GM11168 (cell line): ENCODE measurements around the gene CUL2.

Experiments
- in situ Hi-C: fragments of 300-500 bp; cut with MboI; formaldehyde crosslinking; loops from one replicate; pipeline ENCODE4 v1.12.0; 2022; ENCODE audit warnings: low sequenced_read_pairs; ENCODE audit not compliant: unreplicated experiment

The CUL2 gene

DNA sequence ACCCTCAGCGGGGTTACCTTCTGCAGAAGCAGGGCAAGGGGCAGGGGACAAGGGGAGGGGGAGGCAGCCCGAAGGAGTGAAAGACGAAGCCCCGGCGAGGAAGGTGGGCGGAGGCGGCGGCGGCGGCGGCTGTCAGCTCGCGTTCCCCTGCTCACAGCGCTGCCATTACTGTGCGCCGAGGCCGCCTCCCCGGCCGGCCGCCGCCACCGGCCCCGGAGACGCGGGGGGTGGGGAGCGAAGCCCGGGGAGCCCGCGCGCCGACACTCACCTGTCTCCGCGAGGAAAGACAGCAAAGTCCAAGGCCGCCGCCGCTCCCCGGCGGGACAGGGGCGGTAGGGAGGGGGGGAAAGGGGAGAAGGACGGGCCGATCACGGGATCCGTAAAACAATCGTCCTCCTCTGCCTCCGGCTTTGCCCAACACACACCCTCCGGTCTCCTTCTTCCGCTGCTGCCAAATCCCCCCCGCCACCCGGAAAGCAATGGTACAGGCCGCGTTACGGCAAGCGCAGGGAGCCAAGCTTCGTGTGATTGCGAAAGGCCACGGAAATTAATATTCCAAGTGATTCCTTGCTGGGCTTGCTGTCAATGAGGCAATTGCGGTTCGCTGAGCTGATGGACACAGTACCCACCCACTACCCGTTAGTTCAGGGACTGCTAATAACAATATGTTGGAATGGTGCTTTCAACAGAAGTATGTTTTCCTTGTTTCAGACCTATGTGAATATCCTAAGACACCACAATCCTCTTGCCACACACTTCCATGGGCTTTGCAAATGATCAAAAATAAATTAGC, at the start of gene CUL2:
TSS of gene CUL2 (minus strand) at position 180 of the 793 bp plus-strand sequence. CDS start 19,024 bp downstream, outside the sequence.
- in situ Hi-C loops, result no loop called here

DNA sequence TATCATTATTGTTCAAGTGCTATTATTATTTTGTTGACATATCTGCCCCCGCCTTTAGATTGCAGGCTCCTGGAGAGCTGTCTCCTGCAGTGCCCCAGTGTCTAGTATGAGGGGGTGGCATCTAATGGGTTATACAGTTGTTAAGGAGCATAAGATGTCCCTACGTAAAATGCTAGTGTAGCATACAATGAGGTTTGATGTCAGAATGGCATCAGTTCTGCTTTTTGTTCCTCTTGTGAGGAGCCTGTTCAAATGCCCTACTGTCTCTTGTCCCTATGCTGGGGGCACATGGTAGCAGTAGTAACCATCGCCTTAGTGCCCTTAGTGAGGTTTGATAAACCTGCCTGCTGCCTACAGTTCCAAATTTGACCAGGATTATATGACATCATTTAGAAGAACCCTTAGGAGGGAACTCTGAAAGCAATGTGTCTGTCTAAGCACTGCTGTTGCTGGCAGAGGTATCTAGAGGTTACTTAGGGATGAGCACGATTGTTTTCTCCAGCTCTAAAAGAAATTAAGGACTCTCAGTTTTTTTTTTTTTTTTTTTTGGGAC, 46.2 kb upstream of the CUL2 start:
- in situ Hi-C loops, result no loop called here

DNA sequence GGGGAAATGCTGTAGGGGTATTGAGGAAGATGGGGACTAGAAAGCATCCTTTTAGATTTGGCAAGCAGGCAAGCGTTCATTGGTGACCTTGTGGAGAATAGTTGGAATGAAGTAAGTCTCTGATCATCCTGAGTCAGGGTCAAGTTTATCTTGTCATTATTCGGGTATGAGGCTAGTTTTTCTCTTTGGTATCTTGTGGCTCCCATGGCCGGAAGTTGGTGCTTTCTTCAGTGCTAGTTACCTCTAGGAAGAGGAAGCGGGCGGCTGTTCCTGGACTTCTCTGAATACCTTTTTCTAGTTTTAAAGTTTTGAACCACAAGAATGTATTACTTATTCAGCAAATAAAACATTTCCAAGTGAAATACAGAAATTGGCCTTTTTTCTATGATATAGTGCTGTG, 45.7 kb upstream of the CUL2 start:
- in situ Hi-C loops, result no loop called here

DNA sequence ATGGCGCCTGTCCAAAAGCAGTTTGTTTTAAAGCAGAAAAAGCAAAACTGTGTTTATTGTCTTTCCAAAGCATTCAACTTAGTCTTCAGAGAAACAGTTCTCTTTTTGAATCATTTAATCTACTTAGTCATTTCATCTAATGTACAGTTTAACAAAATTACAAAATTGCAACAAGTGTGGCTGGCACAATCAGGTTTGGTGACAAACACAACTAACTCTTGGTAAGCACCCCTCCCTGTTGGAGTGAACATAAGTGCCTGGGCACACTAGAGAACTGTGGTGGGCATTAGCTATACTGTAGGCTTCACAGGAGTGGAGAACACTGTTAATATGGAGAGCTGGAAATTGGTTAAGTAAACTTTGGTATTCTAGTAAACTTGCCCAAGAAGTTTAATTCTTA, 43.4 kb upstream of the CUL2 start:
- in situ Hi-C loops, result no loop called here

DNA sequence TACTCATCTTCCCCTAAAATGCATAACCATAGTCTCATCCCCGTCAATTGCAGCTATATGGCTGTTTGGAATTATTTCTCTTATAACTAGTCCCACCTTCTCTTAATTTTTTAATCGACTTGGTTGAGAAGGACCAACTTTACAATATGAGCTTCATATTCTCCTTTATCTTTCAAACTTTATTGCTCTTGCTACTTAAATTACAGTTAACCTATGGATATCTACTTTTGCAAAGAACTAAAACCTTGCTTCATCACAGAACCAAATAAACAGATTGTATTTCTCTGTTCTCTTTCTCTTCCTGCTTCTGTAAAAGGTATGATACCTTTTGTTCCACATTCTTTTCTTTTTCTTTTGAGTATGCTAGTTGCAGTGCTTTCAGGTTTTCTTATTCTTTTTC, 42.6 kb upstream of the CUL2 start:
- in situ Hi-C loops, result no loop called here

DNA sequence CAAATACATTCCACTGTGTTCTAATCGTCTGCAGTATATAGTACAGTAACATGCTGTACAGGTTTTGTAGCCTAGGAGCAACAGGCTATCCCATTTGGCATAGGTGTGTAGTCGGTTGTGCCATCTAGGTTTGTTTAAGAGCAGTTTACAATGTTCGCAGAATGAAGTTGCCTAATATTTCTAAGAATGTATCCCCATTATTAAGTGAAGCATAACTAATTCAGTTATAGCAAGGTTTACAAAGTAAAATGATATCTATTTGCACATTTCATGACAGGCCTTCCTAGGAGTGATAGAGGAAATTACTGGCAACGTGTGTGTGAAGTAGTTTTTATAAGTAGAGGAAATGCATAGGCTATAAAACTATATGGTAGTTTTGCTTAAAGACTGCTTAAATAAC, 40.5 kb upstream of the CUL2 start:
- in situ Hi-C loops, result no loop called here

DNA sequence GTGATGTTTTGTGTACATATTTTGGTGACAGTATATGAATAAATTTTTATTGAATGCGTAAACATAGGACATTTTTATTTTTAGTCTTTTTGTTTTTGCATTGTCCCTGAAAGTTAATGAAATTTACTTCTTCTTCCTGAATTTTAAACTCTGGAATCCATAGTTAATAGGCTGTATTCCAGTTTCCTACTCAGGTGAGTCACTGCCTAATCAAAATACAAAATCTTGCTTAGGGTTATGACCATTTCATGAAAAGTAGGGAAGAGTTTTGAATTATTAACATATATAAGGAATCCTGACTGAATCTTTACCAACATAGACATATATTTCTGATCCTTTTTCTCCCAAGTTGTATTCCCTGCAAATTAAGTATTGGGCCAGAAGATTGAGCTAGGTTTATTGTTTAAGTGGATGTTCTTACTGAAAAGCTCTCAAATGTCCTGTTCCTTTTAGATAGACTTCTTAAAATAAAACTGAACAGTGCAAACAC, 39.1 kb upstream of the CUL2 start:
- in situ Hi-C loops, result no loop called here

DNA sequence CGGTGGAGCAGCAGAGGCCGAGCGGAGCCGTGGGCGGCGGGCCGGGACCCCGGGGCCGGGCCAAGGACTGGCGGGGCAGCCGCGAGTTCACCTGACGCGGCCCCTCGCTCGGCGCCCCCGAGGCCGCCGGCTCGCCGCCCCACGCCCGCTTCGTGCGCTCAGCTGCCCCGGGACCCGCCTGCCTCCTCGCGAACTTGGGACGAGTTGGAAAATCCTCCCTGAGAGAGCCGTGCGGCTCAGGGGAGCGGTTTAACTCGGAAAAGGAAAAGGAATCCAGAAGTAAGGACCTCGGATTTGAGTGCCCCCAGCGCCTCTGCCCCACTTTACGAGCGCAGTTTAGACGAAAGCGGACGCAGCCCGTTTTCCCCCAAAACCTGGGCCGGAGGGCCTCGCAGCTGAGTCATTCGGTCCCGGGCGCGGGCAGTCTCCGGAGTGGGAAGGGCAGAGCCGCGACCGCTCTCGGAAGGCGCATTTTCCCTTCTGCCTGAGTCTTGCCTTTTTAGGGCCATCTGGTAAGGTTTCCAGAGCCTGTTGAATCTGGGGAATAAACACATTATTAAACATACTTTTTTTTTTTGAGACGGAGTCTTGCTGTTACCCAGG, 37.2 kb upstream of the CUL2 start:
- in situ Hi-C loops, result no loop called here

DNA sequence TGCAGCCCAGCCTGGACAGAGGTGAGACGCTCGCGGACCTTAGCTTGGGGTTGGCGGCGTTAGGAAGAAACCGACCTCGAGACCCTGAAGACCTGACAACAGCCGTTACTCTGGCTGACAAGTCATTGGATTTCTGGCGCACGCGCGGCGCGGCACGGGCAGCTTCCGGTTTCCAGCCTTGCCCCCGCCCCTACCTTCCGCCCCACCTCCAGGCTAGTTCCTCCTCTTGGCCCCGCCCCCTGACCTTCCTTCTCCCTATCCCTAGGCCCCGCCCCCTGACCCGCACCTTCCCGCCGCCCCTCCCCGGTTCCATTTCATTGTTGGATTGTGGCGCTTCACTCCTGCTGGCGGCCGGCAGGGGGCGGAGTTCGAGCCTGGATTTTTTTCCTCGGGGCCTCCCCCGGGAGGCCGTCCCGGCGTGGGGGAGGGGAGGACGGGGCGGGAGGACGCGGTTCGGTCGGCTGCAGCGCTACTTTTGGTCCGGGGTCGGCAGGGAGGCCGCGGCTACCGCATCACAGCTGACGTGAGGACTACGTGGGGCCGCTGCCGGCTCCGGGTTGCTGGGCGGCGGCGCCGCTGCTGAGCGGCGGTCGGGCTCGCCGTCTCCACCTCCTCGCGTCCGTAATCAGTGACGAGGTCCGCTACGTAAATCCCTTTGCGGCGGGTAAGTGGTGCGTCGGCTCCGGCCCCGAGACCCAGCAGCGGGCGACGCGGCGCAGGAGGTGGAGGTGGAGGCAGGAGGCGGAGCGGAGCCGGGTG, 36.6 kb upstream of the CUL2 start, which contains the start of gene CREM:
TSS of gene CREM (plus strand) at position 317 of the 759 bp plus-strand sequence. CDS start 10,990 bp downstream, outside the sequence.
- in situ Hi-C loops, result no loop called here

DNA sequence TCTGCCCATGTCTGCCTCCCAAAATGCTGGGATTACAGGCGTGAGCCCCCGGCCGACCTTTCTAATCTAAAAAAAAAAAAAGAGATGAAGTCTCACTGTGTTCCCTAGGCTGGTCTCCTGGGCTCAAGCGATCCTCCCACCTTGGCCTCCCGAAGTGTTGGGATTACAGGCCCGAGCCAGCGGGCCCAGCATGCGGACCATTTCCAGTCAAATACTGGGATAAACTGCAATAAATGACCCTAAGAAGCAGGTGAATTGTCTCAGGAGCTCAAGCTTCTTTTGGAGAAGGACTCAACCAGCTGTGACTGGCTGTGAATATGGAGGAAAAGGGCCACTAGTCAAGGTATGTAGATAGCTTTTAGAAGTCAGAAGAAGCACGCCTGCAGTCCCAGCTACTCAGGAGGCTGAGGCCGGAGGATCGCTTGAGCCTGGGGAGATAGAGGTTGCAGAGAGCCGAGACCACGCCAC, 36.0 kb upstream of the CUL2 start:
- in situ Hi-C loops, result no loop called here

DNA sequence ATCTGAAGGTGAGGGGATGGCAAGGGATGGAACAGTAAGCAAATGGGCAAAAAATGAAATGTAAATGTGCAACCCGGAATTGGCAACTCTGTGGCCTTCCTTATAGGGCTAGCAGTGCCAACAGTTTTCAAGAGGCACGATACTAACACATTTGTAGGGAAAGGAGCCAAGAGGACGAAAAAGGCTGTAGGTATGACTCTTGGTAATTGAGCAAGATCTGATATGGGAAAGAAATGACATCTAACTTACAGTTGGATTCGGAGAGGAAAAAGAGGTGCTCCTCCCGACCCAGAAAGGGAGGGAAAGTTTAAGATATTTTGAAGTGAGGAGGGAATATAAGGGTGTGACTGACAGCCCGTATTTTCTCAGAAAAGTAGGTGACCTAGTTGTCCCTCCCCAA, 34.4 kb upstream of the CUL2 start:
- in situ Hi-C loops, result loop anchor here (5.0 to 25.0 kb wide), 2 partner anchors 88 to 438 kb away; no protein-coding TSS in a partner anchor

DNA sequence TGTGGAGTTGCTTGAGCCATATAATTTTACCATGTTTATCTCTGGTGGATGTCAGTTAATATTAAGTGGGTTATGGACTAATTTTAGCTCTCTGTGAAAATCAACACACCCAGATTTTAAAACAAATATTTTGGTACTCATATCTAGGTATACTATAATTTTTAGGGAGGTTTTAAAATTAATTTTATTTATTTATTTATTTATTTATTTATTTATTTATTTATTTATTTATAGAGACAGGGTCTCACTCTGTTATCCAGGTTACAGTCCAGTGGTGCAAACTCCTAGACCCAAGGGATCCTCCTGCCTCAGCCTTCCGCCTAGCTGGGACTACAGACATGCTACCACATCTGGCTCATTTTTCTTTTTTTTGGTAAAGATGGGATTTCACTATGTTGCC, 29.2 kb upstream of the CUL2 start:
- in situ Hi-C loops, result loop anchor here (25.0 kb wide), 1 partner anchor 443 kb away; no protein-coding TSS in a partner anchor

DNA sequence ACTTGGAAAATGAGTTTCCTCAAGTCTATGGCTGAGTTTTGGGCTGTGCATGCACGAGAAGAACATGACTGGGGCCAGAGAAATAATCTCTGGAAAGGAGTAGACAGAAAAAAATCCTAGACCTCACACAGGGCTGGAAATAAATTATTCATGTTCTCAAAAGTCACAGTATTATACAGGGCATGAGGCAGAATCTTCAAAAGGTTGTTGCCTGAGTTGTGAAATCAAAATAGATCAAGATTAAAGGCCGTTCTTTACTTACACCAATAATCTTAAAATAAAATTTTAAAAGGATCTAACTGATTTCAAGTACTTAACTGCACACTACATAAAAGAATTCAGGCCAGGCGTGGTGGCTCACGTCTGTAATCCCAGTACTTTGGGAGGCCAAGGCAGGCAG, 22.4 kb upstream of the CUL2 start:
- in situ Hi-C loops, result loop anchor here (25.0 kb wide), 1 partner anchor 450 kb away; no protein-coding TSS in a partner anchor

DNA sequence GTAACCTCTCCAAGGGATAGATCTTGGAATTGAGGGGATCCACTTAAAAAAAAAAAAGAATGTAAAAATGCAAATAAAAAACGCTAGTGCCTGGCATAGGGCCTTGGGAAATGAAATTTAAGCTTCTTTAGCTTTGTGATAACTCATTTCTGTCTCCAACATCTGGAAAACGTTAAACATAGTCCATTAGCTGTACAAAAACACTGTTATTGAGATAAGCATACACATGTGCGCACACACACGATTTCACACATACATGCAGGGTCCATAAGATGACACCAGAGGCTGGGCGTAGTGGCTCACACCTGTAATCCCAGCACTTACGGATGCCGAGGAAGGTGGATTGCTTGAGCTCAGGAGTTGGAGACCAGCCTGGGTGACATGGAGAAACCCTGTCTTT, 13.7 kb upstream of the CUL2 start:
- in situ Hi-C loops, result loop anchor here (25.0 kb wide), 1 partner anchor 458 kb away; no protein-coding TSS in a partner anchor

DNA sequence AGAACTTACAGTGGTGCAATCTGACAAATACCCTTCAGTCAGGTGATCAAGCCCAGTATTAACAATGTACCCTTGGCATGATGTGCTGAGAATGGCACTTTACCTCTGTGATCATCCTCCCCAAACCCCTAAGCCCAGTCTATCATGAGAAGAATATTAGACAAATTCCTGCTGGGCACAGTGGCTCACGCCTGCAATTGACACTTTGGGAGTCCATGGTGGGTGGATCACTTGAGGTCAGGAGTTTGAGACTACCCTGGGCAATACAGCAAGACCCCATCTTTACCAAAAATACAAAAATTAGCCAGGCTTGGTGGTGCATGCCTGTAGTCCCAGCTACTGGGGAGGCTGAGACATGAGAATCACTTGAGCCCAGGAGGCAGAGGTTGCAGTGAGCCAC, 7.4 kb upstream of the CUL2 start:
- in situ Hi-C loops, result no loop called here

DNA sequence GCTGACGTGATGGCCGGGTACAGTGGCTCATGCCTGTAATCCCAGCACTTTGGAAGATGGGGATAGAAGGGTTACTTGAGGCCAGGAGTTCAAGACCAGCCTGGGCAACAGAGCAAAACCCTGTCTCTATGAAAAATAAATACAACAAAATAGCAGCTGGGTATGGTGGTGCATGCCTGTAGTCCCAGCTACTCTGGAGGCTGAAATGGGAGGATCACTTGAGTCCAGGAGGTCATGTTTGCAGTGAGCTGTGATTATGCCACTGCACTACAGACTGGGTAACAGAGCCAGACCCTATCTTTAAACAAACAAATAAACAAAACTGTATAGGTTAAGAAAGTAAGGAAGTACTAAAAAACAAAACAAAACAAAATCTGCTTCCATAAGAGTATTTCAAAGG, 6.2 kb upstream of the CUL2 start:
- in situ Hi-C loops, result no loop called here

DNA sequence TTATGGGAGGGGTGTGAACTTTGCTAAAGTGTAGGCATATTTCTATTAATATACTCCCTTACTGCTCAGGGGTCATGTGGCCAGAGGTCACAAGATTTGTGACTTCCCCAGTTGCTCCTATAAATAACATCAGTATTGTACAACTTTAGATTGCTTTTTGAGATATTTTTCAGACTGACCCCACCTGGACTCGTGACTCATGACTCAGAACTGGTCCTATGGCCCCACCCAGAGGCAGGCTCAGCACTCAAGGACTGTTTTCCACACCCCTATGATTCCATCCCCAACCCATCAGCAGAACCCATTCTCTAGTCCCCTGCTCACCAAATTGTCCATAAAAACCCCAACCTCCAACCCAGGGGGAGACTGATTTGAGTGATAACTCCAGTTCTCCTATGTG, 2.7 kb upstream of the CUL2 start:
- in situ Hi-C loops, result no loop called here

DNA sequence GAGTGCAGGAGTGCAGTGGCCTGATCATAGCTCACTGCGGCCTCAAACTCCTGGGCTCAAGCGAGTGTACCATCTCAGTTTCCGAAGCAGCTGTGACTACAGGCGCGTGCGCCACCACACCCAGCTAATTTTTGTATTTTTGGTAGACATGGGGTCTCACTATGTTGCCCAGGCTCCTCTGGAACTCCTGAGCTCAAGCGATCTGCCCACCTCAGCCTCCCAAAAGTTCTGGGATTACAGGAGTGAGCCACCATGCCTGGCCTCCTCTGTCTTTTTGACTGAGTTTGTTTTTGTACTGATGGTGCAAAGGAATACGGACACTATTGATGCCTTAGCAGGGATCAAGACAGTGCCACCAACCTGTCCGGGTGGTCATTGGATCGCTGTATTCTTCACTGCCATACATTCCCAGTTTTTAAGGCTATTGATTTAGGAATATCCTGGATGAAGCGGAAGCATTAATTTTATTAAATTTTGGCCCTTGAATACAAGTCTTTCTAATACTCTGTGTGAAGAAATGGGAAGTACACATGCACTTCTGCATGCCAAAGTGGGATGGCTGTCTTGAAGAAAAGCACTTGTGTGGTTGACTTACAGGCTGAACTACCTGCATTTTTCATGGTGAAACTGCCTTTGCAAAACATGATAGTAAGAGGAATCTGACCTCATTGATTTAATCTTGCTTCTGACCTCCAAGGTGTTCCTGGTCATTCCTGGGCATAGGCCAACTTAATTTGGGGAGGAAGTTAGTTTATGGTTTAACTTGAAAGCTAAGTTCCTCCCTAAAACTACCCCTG, 2.1 kb upstream of the CUL2 start:
- in situ Hi-C loops, result no loop called here

DNA sequence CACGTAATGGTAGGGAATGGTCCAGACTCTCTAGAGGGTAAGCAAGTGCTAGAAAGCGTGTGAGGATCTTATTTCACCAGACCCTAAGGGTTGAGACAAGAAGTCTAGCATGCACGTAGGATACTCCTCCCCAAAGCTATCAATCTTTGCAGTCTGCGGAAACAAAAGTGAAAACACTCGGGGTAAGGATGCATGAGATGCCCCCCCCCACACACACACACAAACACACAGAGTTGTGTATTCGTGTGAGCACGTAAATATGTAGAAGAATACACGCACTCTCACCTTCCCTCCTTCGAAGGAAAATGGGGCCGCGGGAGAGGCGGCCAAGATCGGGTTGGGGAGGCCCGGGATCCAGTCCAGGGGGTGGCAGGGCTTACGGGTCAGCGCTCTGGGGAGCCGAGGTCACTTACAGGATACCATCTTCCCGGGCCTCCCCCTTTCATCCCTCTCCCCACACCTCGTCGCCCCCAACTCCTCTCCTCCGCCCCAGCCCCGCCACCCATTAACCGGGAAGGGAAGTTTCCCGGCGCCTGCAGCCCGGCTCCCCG, 455 bp downstream of the CUL2 start:
- in situ Hi-C loops, result no loop called here
